Measurements from ENCODE around the gene THBD. TPM values are rescaled to one million over a fixed set of nuclear protein-coding genes. Genes with fewer than 3 reads are reported as not detected.
A peak's percentile ranks its signal among the peaks of the same experiment; 100 is the strongest.

THBD gene
- total and polyA plus RNA-seq, 9 of the 15 experiments (the other 6 are each of a cell fraction or from before 2014, with no cell fraction given): 0.07 to 0.49 (median 0.33) TPM

- no peak for TF ChIP-seq KAT8 (IDR thresholded peaks at IDR 0.05; ENCODE audit: low read depth)
- peak; percentile 78 to 88 for TF ChIP-seq MNT (conservative IDR thresholded peaks at IDR 0.05)
- TF ChIP-seq ATF6 (CRISPR knock-in tag; IDR thresholded peaks at IDR 0.05): no peak
- 0 out of 6 replicates have a peak, but pooled peaks of 1 of the 3 experiments have one; percentile 32 for TF ChIP-seq ZBTB11 (CRISPR knock-in tag; IDR thresholded peaks at IDR 0.05)
- TF ChIP-seq GABPB1 (CRISPR knock-in tag; IDR thresholded peaks at IDR 0.05): peak; percentile 53; the same call in 1 of the 2 replicates
- TF ChIP-seq NFXL1 (CRISPR knock-in tag; IDR thresholded peaks at IDR 0.05): no peak
- peak; percentile 24; the same call in 1 of the 2 replicates for TF ChIP-seq SAFB (IDR thresholded peaks at IDR 0.05; ENCODE audit: borderline replicate concordance, low read depth, low read length)
- no peak for TF ChIP-seq MTA2 (IDR thresholded peaks at IDR 0.05; ENCODE audit: low read depth)
- TF ChIP-seq STAG1 (CRISPR knock-in tag; IDR thresholded peaks at IDR 0.05; ENCODE audit: borderline replicate concordance): peak; percentile 28; the same call in 1 of the 2 replicates
- no peak for TF ChIP-seq ELF4 (CRISPR knock-in tag; IDR thresholded peaks at IDR 0.05)
- no peak for TF ChIP-seq RBBP5 (IDR thresholded peaks at IDR 0.05; ENCODE audit: borderline replicate concordance, insufficient read depth, low read length, poor library complexity, severe bottlenecking)
- peak; percentile 33; the same call in 1 of the 2 replicates for TF ChIP-seq ELF1 (tag; IDR thresholded peaks at IDR 0.05)
- peak; percentile 69; the same call in 1 of the 2 replicates for TF ChIP-seq ZNF589 (CRISPR knock-in tag; IDR thresholded peaks at IDR 0.05; ENCODE audit: low read depth)
- TF ChIP-seq HMGN3 (IDR thresholded peaks at IDR 0.05; ENCODE audit: borderline replicate concordance, extremely low read depth, insufficient read length, low read depth, low read length): no peak
- TF ChIP-seq ZNF41 (CRISPR knock-in tag; conservative IDR thresholded peaks at IDR 0.05): no peak
- no peak for TF ChIP-seq ZNF384 (IDR thresholded peaks at IDR 0.05; ENCODE audit: low read depth, low read length)
- peak; percentile 61 for TF ChIP-seq RBM39 (optimal IDR thresholded peaks at IDR 0.05; ENCODE audit: low read depth, low read length)
Measured at GRCh38 chr20:23050847-23051627, 1.6 kb upstream of the THBD start (continued).
